GM12873 (cell line): ENCODE measurements around the gene PUM2.

Source experiments
- CTCF ChIP-seq: IDR thresholded peaks from 2 replicates; pipeline ENCODE4 v1.5.1; 2012; ENCODE audit warnings: low read depth, mild to moderate bottlenecking, moderate library complexity, low read length, control low read depth; ENCODE audit not compliant: insufficient read depth; ENCODE audit errors: missing control alignments

The PUM2 gene

GRCh38 chr2:20291846-20292408 is 58.7 kb downstream of the PUM2 start:
- TF ChIP-seq CTCF, result no peak

GRCh38 chr2:20291106-20291564 is 59.5 kb downstream of the PUM2 start:
- TF ChIP-seq CTCF, result peak; percentile 53

GRCh38 chr2:20288642-20289340 is 61.9 kb downstream of the PUM2 start:
- no peak for TF ChIP-seq CTCF

- no peak for TF ChIP-seq CTCF
Measured at GRCh38 chr2:20282916-20283592, 67.6 kb downstream of the PUM2 start.

GRCh38 chr2:20281876-20282275 is 68.8 kb downstream of the PUM2 start:
- no peak for TF ChIP-seq CTCF

DNA sequence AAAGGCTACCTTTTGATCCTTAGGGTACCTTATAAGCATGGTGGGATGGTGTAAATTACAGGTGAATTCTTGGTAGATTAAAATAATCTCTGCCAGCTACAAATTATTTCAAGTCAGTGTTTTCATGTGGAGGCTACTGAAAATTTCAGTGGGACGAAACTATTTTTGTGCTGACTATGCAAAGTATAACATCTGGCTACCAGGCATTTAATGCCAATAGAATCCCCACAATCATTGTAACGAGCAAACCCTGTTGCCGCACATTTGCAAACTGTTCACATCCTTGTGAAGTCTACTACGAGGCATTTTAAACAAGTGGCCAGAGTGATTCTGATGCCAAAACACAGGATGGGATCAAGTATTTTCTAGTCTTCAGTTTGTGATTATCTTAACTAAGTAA is 77.6 kb downstream of the PUM2 start:
- TF ChIP-seq CTCF, result no peak

- TF ChIP-seq CTCF, result no peak
Measured at GRCh38 chr2:20267529-20267928, 83.1 kb downstream of the PUM2 start.
